GM18526 (cell line): Measurements from ENCODE around the gene GFOD2.

ENCODE experiments used
- POLR2A ChIP-seq: IDR thresholded peaks from 3 replicates; pipeline ENCODE4 v1.6.1; 2011; ENCODE audit not compliant: insufficient read length; ENCODE audit errors: extremely low read depth

Gene GFOD2

GRCh38 chr16:67719778-67720144 is 645 bp upstream of the GFOD2 start:
- TF ChIP-seq POLR2A, result no peak

GRCh38 chr16:67718668-67719047 is 458 bp downstream of the GFOD2 start:
- no peak for TF ChIP-seq POLR2A

GRCh38 chr16:67716097-67716496 is 3.0 kb downstream of the GFOD2 start:
- TF ChIP-seq POLR2A, result no peak

GRCh38 chr16:67714522-67714921 is 4.6 kb downstream of the GFOD2 start:
- TF ChIP-seq POLR2A, result no peak

GRCh38 chr16:67713647-67714273 is 5.4 kb downstream of the GFOD2 start:
- TF ChIP-seq POLR2A, result no peak

GRCh38 chr16:67710607-67711006 is 8.5 kb downstream of the GFOD2 start:
- TF ChIP-seq POLR2A, result no peak

- no peak for TF ChIP-seq POLR2A
Observed at GRCh38 chr16:67709050-67709449, 10.1 kb downstream of the GFOD2 start.

- no peak for TF ChIP-seq POLR2A
Observed at GRCh38 chr16:67708368-67708771, 10.7 kb downstream of the GFOD2 start.

- no peak for TF ChIP-seq POLR2A
Observed at GRCh38 chr16:67707790-67708189, 11.3 kb downstream of the GFOD2 start.

- TF ChIP-seq POLR2A, result no peak
Observed at GRCh38 chr16:67707210-67707609, 11.9 kb downstream of the GFOD2 start.

GRCh38 chr16:67704110-67704509 is 15.0 kb downstream of the GFOD2 start:
- no peak for TF ChIP-seq POLR2A

- TF ChIP-seq POLR2A, result no peak
Observed at GRCh38 chr16:67703626-67704025, 15.5 kb downstream of the GFOD2 start.

GRCh38 chr16:67702130-67702529 is 17.0 kb downstream of the GFOD2 start:
- TF ChIP-seq POLR2A, result no peak

- no peak for TF ChIP-seq POLR2A
Observed at GRCh38 chr16:67701420-67701819, 17.7 kb downstream of the GFOD2 start.

- TF ChIP-seq POLR2A, result no peak
Observed at GRCh38 chr16:67699265-67699664, 19.9 kb downstream of the GFOD2 start.

GRCh38 chr16:67697422-67698185 is 21.5 kb downstream of the GFOD2 start:
- TF ChIP-seq POLR2A, result no peak

GRCh38 chr16:67694611-67695010 is 24.5 kb downstream of the GFOD2 start:
- no peak for TF ChIP-seq POLR2A
